HUDEP-2 (cell line): Measurements from ENCODE around the gene MXRA7.
A peak's percentile ranks its signal among the peaks of the same experiment; 100 is the strongest.
"Not testable (repeated sequence)": the region's sequence is repeated elsewhere in the genome, so short reads cannot be mapped to it uniquely, and the experiment has no call there.

Experiments used
- DNase-seq, 76 experiments: peaks; one replicate each; lab custom pipeline; 2025; ENCODE audit not compliant: unreplicated experiment in 76 of 76; lab: John Stamatoyannopoulos, UW

The MXRA7 gene

GRCh38 chr17:76720211-76720610, 9.4 kb upstream of the MXRA7 start:
- no peak for DNase-seq

DNA sequence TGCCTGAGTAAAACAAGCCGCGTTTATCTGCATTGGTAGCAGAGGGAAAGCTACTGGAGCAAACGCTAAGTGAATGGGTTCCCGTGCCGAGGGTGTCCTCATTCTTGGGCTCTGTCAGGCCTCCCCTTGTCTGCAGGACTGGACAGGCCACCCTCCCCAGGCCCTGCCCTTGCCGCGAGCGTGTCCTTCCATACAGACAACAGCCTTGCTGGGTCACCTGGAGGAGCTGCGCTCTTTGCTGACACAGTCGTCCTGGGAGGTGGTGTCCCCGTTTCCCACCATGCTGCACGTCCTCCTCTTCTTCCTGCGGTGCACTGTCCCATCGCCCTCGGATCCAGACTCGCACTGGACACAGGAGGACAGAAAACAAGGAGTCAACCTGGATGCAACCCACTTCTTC, 7.8 kb upstream of the MXRA7 start:
- DNase-seq: no peak

GRCh38 chr17:76716839-76717215, 6.1 kb upstream of the MXRA7 start:
- no peak for DNase-seq

- peak in 73 of 76 experiments; percentile 35 to 88 (median 72) for DNase-seq
These were observed 5.5 kb upstream of the MXRA7 start for GRCh38 chr17:76716146-76716838.

DNA sequence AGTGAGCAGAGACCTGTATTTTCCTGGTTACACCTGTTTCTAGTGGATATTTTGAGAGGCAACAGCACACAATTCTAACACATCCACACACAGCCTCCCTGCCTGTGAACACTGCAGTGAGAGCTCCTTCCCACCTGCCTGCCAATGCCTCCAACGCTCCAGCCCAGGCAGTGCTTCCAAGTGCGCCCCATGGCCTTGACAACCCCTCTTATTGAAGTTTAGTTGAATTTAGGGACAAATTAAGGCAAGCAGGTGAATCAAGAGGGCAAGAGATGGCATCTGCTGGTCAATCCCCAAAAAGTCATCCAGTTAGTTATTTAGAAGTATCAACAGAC, 4.7 kb upstream of the MXRA7 start:
- no peak for DNase-seq

DNA sequence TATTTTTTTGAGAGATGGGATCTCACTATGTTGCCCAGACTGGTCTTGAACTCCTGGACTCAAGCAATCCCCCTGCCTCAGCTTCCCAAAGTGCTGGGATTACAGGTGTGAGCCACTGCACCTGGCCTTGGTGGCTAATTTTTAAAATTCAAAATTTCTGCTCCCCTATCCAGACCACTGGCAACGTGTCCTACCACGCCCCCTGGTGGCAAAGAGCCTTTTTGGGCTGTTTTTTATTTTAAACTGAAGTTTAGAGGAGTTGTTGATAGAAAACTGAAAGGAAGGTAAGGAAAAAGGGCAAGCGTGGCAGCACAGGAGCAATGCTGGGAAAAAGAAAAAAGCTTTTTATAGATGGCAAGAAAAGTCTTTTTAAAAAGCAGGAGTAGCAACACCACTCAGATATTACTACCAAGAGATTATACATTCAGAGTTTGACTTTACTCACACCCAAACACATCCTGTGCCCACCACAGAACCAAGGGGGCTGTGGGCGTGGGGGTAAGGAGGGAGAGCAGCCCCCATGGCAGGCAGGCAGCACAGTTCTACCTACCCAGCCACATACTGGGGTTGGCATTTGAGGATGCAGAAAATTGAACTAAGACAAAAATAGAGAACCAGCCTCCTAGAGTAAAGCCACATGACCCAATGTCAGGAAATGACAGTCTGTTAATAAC, 4.2 kb upstream of the MXRA7 start:
- peak in 59 of 76 experiments; percentile 8 to 86 (median 57) for DNase-seq

DNA sequence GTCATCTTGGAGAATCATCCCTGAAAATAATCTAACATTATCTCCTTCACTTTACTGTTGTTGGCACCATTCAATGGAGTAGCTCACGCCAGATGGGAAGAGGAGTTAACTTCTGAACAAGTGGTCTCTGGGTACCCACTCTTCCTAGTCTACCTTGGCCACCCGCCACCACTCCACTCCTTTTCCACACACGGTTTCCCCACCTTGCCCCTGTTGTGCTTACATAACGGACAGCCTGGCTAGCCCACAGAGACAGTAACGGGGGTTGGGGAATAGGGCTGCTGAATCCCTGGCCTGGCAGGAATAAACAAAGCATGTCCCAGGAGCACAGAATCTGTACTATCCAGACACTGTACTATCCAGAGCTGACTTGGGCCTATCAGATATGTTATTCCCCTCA, 3.6 kb upstream of the MXRA7 start:
- DNase-seq: no peak

GRCh38 chr17:76713765-76714164, 3.0 kb upstream of the MXRA7 start:
- no peak for DNase-seq

DNA sequence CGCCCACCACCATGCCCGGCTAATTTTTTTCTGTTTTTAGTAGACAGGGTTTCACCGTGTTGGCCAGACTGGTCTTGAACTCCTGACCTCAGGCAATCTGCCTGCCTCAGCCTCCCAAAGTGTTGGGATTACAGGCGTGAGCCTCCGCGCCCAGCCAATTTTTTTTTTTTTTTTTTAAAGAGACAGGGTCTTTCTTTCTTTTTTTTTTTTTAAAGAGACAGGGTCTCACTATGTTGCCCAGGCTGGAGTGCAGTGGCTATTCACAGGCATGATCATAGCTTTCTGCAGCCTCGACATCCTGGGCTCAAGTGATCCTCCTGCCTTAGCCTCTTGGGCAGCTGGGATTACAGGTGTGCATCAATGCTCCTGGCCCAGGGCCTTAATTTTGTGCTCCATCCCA, 1.6 kb upstream of the MXRA7 start:
- DNase-seq: not testable (repeated sequence)

- not testable (repeated sequence) for DNase-seq
These were observed 558 bp downstream of the MXRA7 start for GRCh38 chr17:76709951-76710862.

DNA sequence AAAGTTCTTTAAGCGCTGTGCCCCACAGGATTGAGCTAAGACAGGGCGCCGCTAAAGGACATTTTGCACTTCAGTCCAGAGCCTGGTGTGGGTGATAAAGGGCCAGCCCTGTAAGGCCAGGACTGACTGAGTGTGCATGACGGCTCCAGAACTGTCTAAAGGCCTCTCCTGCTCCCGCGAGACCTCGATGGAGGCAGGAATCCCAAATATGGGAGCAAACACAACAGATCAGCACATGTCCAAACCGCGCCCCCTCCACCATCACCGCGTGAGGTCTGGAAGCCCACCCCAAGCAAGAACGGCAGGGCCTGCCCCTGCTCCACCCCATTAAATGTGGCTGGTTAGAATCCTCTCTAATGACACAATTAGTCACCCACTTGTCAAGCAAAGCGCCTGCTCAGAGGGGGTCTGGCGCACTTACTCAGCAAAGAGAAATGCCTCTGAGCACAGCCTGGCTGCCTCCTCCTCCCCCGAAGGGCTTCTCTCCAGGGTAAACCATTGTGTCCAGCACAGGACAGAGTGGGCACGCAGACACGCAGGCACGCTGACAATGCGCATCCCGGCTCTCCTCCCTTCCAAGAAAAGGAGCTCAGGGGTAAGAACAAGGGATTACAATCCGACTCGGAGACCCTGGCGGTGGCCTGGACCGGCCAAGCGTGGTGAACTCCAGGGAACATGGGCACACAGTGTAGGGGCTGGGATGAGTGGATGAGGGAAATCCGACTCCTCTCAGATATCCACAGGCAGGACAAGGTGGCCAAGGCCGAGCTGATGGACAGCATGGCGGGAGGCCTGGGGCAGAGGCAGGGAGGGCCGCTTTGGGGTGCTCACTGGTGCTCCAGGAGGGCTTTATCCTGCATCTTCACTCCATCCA, 1.5 kb downstream of the MXRA7 start:
- DNase-seq: no peak

DNA sequence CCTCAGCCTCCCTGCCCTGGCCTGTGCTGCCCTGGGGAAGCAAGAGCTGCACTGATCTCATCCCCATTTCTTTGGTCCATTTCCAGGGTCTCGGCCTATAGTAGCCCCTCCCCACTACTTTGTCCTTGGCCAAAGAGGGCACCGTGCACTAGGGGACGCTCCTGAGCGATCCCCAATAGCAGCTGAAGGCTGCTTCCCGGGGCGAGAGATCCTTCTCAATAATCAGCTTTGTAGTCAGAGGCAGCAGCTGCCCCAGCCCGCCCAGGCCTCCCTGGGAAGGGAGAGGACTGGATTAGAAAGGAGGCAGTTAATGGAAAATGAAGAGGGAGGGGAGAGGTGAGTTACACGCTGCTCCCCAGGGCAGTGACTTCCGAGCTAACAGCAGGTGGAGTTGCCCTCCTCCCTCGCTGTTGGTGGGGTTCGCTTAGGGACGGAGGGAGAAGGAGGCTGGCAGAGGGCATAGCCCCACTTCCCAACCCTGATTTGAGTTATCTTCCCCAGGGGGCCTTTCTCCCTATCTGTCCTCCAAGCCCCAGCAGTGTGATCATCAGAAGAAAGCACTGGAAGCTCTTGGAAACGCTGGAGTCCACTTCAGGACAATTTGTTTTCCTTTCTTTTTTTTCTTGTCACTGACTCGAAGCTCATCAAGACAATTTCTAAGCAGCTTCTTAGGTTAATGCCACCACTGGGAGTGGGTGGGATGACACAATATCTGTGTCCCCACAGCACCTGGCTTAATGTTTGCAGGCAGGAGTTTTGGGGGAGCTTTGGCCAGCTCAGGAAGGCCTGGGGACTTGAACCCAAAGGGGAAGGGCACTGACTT, 2.6 kb downstream of the MXRA7 start:
- DNase-seq: no peak

GRCh38 chr17:76706817-76707216, 3.9 kb downstream of the MXRA7 start:
- no peak for DNase-seq

GRCh38 chr17:76704805-76705204, 6.0 kb downstream of the MXRA7 start:
- no peak for DNase-seq

DNA sequence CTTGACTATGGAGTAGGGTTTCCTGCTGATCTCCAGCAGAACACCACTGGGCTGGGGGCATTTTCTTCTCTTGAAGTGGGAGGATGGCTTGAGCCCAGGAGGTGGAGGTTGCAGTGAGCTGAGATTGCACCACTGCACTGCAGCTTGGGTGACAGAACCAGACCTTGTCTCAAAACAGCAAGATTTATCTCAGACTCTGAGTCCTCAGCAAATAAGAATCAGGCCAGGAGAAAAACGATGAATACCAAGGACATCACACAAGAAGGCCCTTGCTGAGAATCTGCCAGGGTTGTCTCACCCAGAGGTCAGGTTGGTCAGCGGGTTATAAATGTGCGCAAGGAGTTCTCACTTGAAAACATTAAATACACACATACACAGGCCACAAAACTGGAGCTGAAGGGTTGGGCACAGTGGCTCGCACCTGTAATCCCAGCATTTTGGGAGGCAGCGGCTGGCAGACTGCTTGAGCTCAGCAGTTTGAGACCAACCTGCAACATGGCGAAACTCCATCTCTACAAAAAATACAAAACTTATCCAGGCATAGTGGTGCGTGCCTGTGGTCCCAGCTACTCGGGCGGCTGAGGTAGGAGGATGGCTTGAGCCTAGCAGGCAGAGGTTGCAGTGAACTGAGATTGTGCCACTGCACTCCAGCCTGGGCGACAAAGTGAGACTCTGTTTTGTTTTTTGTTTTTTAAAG, 7.7 kb downstream of the MXRA7 start:
- DNase-seq: no peak

DNA sequence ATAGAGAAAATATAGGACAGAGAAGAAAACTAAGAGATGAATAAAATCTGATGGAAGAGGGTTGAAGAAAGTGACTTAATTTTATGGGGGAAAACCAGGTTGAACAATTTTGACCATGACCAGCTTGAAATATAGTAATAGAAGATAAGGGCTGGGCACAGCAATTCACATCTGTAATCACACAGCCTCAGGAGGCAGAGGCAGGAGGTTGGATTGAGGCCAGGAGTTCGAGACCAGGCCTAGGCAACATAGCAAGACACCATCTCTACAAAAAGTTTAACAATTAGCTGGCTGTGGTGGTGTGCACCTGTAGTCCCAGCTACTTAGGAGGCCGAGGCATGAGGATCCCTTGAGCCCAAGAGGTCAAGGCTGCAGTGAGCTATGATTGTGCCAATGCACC, 8.7 kb downstream of the MXRA7 start:
- DNase-seq: peak in 3 of 76 experiments; percentile 3 to 19 (median 8)

- no peak for DNase-seq
These were observed 9.2 kb downstream of the MXRA7 start for GRCh38 chr17:76701471-76701967.

DNA sequence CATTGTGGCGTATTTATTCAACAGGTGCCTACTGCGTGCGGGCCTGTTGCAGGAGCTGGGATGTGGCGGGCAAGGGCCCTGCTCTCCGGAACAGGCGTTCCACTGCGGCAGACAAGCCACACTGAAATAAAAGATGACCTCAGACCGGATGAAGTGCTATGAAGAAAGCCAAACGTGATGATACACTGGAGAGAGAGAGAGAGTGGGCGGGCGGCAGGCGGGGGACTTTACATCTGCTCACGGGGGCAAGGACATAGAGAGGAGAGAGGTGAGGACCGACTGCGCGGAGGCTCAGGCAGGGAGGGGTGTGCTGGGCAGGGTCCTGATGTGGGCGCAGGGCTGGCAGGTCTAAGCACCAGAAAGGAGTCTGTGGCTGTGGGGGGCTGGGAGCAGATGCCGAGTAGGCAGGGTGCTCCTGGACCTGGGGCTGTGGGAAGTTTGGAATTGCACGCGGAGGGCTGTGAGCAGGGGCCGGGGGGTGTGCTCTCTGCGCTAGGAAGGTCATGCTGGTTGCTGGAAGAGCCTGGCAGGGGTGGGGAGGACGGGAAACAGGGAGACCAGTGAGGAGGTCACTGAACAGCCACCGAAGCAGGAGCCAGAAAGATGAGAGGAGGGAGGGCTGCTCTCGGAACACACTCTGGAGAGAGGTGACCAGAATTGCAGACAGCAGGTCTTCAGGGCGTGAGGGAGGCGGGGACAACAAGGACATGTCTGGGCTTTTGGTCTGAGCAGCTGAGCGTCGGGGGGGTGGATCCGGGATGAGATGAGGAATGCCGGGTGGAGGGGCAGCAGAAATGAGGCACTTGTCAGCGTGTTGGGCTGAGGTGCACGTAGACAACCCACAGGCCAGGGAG, 9.9 kb downstream of the MXRA7 start:
- DNase-seq: no peak
